RKO (cell line): Measurements from ENCODE around the gene GRIP1.
A peak's percentile ranks its signal among the peaks of the same experiment; 100 is the strongest.
"Not testable (repeated sequence)": the region's sequence is repeated elsewhere in the genome, so short reads cannot be mapped to it uniquely, and the experiment has no call there.

Source experiments
- DNase-seq: peaks from one replicate; pipeline ENCODE4 v3.0.0-alpha.2; 2016; ENCODE audit warnings: low spot score

GRIP1 gene

DNA sequence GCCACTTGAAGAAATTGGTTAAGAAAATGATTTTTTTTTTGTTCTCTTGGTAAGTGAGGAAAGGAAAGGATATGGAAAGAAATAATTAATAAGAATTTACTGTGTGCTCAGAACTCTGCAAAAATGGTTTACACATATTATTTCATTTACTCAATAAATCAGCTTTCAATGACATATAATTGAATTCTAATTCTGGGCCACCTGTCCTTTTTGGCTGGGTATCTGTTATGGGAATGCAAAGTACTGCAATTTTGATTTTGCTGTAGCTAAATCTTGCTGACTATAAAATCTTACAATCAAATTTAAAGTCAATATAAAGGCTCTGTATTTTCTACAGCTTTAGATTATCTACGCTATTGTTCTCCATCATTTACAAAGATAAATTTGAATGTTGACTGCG, 147.1 kb downstream of the GRIP1 start:
- no peak for DNase-seq

DNA sequence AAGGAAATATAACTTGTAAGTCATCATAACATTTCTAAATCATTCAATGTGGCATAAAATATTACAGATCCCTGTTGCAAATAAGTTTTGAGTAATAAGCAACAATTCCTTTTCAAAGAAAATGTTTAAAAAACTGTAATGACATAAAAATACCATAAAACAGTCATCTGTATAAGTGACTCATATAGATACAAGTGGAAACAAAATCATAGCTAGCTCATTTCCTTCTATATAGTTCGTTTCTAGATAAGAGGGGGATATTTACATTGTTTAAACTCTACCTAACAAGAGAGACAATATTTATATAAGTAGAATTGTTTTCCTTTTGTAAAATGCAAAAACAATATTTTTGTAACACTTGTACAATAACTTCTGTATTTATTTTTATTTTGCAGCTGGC, 148.9 kb downstream of the GRIP1 start:
- DNase-seq, result peak; percentile 25

DNA sequence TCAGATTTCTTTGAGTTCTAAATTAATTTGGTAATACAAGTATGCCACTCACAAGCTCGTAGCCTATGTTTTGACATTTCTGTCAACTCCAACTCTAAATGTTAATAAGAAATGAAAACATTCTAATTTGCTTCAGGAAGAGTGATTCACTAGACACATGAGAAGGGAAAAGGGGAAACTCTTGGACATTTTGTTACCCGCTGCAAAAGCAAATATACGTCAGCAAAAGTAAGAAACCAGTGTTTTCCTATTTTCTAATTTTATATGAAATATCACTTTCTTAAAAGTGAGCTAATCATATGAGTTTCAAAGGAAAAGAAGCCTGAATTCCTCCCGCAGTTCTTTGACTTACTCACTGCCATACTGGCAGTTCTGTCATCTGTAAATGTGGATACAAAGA, 162.3 kb downstream of the GRIP1 start:
- DNase-seq, result no peak

DNA sequence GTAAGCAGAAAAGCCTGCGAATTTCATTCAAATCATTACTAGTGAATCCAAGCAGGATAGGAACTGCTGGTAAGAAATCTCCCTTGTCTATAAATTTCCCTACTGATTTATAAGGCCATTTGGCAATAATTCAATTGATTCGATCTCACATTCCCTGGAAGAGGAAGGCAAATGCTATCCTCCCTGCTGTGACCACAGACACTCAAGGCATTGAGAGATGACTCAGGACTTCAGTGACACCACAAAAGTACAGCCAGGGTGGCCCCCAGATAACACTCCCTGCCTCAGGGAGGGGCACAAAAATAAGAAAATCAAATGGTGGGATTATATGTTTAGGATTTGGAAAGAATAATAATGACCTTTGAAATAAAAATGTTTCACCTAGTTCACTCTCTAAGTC, 162.7 kb downstream of the GRIP1 start:
- DNase-seq, result no peak

DNA sequence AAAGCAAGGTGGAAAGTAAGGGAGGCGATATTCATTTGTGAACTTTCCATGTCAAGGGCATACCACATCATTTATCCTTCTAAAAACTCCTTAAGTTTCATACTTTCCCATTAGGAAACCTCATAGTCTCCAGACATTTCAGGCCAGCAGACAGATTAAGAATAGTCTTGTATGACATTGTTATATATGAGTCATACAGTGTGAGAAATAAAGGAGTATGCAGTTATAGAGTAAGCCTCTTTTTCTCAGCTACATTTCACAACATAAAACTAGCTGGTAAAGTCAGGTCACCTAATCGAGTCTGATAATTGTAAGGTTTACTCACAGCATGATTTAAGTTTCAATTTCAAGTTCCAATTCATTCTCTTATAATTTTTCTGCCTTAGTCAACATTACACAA, 164.3 kb downstream of the GRIP1 start:
- DNase-seq, result peak; percentile 41

DNA sequence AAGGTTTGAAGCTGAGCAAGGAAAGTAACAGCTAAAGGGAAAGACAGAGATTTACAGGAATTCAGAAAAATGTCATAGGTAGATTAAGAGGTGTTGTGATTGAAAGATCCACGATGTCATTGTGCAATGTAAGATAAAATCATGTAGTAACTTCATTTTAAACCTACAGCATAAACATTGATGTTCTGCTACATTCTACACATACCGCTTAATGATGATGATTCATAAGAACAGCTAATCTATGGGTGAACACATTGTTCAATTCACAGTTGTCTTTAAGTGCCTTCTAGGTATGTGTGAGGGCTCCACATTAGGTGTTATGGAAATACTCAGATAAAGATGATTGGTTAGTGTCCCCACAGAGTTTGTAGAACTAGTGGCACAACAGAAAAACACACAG, 170.9 kb downstream of the GRIP1 start:
- DNase-seq, result no peak

DNA sequence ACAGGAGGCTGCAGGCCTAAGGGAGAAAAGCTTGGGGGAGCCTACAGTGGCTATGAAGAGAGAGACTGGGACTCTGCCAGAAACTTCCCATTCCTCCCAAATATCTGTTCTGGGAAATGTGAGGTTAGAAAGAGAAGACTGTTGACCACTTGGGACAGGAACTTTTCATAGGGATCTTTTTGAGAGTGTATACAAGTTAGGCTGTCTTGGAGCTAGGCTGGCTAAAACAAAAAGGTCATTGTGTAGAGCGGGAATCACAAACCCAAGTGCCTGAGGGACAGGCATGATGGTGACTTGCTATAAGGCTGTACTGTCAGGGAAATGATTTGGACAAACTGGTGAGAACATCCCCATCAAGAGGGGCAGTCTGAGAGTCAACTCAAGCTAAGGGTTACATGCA, 175.1 kb downstream of the GRIP1 start:
- DNase-seq, result no peak

DNA sequence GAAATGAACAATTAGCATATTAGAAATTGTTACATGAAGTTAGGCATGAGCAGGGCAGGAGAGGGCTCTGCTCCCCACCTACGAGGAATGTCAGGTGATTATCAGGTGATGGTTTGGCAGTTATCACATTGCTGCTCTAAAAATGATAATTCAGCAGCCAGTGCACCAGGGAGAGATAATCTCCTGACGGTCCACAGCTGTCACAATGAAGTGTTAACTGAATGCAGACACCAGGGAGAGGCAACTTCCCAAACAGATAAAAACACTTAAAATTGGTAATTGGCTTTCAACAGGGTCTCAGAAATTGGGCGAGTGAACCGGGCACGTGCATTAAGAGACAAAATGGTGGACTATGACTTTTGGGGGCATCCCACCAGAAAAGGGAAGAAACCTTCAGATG, 176.0 kb downstream of the GRIP1 start:
- DNase-seq, result no peak

DNA sequence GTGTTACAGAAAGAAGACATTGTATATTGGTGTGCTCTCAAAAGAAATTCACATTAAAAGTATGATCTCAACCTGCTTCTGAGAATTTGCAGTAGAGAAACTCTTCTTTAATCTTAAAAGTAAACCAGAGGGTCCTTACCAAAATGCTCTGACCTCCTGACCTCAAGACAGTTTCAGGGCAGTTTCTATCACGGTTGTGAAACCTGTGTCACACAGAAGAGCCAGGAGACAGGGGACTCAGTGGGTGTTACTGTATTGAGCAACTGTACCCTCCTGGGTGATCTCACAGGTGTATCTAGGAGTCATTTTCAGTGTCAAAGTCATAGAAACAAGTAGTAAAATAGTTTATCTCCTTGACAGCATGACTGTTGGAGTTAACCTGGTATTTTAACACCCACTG, 178.0 kb downstream of the GRIP1 start:
- DNase-seq, result no peak

DNA sequence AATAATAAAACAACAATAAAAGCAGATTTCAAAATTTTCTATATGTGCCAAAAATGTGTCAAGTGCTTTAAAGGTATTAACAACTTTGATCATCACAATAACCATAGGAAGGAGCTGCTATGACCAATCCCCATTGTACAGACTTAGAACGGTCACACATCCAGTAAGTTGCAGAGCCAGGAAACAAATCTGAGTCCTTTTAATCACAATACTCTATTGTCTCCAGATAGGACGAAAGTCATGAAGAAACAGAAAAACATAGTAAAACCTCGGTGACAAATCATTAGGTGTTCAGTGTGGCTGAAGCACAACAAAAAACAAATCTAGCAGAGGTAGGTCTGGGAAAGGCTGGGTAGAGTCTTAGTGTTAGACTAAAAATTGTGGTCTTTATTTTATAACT, 178.8 kb downstream of the GRIP1 start:
- DNase-seq, result no peak

DNA sequence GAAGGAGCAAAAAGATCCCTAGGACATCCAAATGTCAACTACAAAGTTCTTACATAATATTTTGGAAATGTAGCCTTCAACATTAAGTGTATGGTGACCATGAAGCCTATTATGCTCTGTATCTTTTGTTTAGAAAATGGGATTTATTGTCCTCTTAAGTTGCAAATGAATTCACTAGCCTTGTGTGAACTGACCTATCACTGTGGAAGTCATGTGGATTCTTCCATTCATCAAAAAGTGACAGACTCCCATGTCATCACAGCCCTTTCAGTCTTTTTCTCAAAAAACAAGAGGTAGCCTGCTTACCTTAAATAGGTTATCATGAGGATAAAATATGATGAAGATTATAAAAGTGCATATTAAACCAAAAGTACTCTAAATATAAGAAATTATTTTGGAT, 179.9 kb downstream of the GRIP1 start:
- DNase-seq, result no peak

DNA sequence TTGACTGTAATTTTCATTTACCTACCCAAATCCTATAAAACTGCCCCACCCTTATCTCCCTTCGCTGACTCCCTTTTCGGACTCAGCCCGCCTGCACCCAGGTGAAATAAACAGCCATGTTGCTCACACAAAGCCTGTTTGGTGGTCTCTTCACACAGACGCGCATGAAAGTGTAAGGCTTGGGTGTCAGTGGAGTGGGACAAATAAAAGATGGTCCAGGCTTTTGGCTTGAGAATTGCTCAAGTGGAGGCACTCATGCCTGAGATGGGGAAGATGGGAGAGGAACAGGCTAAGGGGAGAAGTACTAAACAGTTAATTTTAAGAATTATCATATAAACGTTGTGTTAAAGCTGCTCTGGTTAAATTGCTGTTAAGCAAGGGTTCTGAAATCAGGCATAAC, 180.8 kb downstream of the GRIP1 start:
- DNase-seq, result not testable (repeated sequence)

DNA sequence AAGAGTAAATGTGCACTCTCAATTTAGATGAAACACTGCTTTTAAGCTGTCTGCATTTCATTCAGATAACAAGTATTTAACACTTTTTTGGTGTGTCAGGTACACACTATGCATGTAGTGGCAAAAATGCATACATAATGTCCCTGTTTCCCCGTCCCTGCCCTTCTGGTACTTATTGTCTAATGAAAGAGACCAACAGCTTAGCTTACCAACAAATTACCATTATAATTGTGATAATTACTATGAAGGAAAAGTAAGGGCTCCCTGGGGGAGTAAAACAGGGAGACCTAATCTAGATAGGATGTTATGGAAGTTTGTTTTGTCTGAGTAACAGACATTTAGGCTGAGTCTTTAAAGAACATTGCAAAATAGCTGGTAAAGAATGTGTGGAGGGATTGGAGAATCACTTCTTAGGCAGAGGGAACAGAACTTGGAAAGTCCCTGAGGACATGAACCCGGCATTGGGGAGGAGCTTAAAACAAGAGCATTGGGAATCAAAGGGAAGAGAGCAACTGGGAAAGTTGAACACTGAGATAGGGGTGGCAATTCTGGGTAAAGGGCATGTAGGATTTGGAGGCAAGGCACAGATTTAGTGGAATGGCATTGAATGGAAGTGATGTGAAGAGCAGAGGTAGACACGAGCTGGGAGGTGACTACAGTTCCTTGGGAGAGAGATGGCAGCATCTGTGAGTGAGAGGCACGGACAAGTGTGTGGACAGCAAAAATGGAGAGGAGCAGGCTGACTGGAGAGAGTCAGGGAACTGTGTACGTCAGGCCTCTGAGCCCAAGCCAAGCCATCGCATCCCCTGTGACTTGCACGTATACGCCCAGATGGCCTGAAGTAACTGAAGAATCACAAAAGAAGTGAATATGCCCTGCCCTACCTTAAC, 181.6 kb downstream of the GRIP1 start:
- DNase-seq, result no peak

DNA sequence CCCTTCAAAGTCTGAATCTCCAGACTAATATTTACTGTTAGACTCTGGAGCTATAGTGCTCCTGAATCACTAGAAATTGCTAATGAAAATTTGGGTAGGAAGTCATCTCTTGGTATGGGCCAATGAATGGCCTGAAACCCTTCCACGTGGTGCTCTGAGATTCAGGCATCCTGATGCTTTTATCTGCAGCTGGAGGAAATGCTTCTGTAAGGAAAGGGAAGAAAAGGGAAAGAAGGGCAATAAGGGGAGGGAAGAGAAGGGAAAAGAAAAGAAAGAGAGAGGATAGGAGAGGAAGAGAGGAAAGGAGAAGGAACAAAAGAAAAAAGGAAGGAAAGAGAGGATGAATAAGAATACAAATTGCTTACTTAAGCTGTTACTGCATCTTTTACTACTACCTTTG, 182.3 kb downstream of the GRIP1 start:
- no peak for DNase-seq

DNA sequence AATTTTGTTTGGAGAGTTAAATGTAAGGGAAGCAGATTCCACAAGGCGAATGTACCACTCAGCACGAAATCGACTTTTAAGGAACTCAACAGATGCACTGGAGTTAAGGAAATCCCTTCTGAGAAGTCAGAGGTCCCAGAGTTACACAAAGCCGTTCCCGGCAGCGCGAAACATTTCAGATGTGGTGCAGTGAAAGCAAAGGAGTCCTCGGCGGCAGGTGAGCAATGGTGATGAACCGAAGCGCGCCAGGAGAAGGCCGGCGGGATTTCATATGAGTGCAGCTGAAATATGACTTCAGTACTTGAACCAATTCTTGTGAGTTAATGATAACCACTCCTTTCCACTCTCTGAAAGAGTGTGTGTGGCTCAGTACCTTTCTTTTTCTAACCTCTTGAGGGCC, 183.2 kb downstream of the GRIP1 start:
- no peak for DNase-seq

DNA sequence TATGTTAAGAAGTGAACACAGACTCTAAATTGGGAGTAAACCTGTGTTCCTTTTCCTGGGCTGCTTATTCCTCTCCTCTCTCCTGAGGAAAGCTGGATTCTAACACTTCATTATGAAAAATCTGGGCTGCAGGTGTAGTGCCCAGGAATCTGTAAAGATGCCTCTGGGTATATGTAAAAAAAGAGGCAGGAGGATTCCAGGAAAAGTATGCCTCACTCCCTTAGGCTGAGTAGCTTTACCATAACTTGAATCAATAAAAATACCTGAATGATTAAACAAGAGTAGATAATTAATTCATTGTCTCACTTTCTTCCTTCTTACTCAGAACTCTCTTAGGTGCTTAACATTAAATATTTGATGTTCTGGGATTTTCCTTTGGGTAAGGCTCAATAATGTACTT, 185.1 kb downstream of the GRIP1 start:
- DNase-seq, result no peak

DNA sequence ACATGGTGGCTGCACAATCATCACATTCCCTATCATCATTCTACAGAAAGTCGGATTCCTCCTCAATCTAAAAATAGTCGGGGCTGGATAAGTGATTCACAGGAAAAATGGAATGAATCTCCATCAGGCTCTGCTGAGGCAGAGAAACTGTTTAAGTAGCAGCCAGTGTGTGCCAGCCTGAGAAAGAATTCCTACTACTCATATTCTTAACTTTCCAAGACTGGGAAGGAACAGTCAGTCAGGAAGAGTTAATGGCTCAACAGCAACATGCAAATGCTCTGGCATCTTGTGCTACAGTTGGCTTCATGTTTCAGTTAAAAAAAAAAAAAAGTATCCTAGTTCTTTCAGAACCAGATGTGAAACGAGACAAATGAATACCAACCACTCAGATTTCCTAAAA, 187.0 kb downstream of the GRIP1 start:
- no peak for DNase-seq

DNA sequence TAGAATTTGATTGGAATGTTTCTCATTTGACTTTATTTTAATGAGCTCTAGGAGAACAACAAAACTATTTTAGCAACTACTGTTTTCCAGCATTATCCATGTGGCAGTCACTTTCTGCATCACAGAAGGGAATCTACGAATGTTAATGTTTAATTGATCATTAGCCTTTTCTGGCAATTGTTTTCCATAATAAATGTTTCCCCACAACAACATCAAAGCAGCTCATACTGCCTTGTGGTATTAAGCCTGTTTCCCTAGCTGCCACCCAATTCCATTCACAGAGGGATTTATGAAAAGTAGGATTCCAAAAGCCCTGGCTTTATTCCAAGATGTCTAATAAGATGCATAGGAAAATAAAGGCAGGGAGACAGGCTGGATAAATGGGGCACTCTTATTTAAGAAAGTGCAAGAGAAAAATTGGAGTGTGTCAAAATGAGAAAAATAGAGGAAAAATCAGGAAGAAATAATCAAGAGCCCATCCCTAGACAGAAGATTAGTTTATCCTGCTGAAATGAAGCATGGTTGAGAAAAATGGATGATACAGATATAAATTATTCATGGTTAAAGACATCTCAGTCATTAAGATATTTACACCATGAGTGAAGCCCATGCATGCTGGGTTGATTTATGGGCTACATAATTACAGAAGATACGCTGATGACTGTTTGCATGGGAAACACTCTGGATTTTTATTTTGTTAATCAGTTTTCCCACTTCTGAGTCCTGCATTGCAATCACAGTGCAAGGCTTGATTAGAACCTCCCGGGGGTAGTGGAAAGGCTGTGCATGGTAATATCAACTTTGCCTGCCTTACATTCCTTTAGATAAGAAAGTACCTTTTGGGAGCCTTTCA, 196.3 kb downstream of the GRIP1 start:
- DNase-seq, result no peak

DNA sequence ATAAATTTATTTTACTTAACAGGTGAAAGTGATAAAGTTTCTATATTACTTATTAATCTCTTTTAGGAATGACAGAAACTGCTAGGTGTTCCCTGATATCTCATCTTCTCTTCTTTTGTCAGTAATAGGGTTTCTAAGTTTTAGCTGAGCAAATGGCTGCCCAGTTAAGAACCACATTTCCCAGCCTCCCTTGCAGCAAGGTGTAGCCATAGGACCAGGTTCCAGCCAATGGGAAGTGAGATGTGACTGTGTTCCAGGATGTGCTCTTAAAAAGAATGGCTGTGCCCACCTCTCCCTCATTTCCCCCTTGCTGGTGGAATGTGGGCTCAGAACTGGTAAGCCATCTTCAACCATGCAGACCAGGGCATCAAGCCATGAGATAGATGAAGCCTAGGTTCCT, 210.9 kb downstream of the GRIP1 start:
- DNase-seq, result no peak

DNA sequence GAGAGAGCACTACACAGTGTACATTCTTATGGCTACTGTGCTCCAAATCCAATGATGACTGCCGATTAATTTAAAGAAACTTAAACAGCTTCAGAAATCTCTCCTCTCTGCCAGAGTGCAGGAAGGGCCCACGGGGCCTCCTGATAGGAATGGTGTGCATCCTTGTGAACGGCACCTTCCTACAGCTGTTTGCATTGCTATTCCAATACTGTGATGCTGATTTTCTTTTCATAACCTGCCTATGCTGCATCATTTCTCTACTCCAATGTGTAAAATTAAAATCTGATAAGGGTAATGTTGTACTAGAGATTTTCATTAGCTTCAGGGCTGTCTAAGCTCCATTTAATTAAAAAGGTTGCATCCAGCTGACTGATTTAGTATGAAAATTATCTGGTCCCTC, 217.5 kb downstream of the GRIP1 start:
- DNase-seq, result no peak

DNA sequence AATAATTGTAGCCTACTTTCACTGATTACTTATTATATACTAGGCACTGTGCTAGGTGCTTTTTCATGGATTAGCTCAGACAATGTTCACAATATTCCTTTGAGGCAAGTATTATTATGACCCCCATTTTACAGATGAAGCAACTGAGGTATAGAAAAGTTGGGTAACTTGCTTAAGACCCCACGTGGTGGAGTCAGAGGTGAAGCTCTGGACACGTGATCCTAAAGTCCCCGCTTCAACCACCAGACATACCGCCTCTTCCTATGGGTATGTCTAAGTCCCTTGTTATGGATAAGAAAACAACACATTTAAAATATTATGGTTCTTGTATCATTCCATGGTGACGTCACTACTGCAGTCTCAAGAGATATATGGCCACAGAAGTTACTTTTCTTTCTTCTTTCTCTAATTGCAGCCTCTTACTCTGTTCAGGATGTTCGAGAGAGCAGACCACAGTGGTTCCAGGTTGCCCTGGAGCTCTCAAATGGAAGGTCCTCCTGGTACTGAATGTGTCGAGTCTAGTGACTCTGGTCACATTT, 218.9 kb downstream of the GRIP1 start:
- no peak for DNase-seq

DNA sequence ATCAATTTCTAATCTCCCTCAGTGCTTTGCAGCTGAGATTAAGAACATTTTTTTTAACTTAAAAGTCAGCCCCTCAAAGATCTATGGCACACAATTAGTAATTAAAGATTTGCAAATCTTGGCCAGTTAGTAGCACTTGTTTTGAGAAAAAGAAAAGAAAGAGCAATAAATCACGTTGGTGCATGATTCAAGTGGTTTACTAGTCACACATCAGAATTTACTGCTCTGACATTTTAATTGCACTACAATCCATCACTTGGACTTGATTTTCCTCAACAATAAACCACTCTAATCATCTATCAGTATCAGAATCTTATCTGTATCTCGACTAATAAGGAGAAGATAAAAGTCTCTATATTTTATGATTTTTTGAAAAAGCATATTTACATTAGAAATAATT, 222.3 kb downstream of the GRIP1 start:
- DNase-seq, result no peak

DNA sequence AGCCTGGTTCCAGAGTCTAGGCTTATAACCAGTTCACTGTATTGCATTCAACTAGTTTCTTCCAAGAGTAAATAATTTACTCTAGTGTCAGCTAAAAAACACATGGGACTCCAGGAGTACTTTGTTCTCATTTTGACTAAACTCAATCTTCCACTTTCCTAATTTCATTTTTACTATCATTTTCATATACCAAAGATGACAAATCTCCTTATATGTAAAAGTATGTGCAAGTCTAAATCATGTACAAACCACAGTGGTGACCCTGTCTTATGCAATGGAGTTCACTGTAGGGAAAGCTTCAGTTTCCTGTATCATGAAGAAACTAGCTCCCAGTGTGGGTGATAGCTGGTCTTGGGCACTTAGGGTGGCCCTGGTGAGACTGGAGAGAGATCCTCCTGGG, 225.0 kb downstream of the GRIP1 start:
- no peak for DNase-seq
